ENCODE measurements around the gene ETV3L.

- TF ChIP-seq EZH2 (IDR thresholded peaks at IDR 0.05; ENCODE audit: insufficient read depth, poor library complexity, severe bottlenecking) = no peak
- TF ChIP-seq EZH2phosphoT487 (IDR thresholded peaks at IDR 0.05; ENCODE audit: insufficient read depth, low read depth) = no peak
These were observed 48.5 kb upstream of the ETV3L start for GRCh38 chr1:157147906-157148700.

Measured in GM23248 (cell line).